ENCODE data around the gene MECP2.

DNA sequence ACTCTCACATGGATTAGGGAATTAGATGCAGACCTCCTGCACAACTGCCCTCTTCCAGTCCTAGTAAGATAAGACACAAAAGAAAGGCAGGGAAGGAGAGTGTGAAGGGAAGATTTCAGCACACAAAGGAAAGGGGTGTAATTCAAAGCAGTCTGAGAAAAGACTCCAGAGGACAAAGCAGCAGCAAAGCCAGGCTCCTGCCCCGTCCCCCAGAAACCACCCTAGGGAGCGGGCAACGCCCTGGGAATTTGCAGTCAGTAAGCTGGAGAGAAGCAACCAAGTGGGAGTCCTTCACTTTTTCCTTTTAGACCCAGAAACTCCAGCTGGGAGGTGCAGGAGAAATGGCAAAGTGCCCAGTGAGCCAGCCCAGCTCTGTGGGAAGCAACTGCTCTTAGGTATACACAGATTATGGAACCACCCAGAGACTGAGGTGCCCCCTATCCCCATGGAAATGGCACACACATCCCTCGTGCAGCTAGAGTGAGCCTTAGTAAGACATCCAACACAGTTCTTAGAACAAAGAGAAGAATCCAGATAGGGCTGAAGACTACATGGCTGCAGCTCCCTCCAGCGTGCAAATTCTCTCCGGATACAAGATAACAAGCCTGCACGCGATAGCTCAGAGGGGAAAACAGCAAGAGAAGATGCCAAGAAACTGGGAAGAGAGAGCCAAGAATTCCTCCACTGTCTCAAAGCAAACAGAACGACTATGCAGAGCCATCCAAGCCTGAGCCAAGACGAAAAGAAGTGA lies 51.3 kb downstream of the MECP2 start:
- TF ChIP-seq, protein P1, sequence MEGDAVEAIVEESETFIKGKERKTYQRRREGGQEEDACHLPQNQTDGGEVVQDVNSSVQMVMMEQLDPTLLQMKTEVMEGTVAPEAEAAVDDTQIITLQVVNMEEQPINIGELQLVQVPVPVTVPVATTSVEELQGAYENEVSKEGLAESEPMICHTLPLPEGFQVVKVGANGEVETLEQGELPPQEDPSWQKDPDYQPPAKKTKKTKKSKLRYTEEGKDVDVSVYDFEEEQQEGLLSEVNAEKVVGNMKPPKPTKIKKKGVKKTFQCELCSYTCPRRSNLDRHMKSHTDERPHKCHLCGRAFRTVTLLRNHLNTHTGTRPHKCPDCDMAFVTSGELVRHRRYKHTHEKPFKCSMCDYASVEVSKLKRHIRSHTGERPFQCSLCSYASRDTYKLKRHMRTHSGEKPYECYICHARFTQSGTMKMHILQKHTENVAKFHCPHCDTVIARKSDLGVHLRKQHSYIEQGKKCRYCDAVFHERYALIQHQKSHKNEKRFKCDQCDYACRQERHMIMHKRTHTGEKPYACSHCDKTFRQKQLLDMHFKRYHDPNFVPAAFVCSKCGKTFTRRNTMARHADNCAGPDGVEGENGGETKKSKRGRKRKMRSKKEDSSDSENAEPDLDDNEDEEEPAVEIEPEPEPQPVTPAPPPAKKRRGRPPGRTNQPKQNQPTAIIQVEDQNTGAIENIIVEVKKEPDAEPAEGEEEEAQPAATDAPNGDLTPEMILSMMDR (IDR thresholded peaks at IDR 0.05), result no peak
- no peak for TF ChIP-seq EZH2 (IDR thresholded peaks at IDR 0.05; ENCODE audit: borderline replicate concordance, insufficient read depth, low read depth, low read length, poor library complexity, severe bottlenecking)

Measured in B cell (primary cell).